Spleen (tissue), 7 donors: Measurements from ENCODE around the gene GRID2.

Experiments used
- POLR2A ChIP-seq, 3 donors: fragments of 450-650 bp; IDR thresholded peaks; one replicate each; pipeline ENCODE4 v1.5.1; 2017; ENCODE audit warnings: antibody characterized with exemption in 3 of 3, mild to moderate bottlenecking in 1 of 3
- TF ChIP-seq, protein P1 (sequence below), 11 experiments: fragments of 200-600 bp in 7 of 11; fragments of 450-650 bp in 4 of 11; sonication (generic) in 4 of 11; IDR thresholded peaks in 8 of 11; conservative IDR thresholded peaks in 3 of 11; 1 replicate in 7 of 11; 2 replicates in 4 of 11; pipeline versions ENCODE4 v1.4.0 to v1.8.0; 2016 to 2021; ENCODE audit warnings: antibody characterized with exemption in 11 of 11, inconsistent platforms in 4 of 11, mild to moderate bottlenecking in 1 of 11
- donor health status: DM: no; HTN: no; CAD: no; lungs with moderate emphysema.
- donor health status: DM: no; HTN: no; CAD: no.
- donor health status: DM: no; HTN: no; CAD: no.

DNA sequence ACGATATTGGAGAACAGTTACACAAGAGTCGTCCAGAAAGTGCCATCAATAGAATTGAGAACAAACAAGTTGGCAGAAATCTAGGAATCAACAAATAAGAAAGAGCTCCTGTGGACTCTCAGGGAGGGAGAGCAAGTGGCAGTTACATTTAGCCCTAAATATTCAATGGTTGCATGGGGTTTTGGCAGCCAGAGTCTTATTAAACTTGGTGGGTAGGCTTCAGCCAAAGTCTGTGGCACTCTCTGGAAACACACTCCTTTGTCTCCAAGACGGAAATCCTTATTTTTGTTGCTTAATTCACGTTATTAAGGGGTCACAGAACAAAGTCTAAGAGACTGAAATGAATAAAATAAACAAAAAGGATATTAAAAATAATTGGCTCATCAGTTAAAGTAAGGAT is 782.6 kb downstream of the GRID2 start:
- TF ChIP-seq, protein P1, sequence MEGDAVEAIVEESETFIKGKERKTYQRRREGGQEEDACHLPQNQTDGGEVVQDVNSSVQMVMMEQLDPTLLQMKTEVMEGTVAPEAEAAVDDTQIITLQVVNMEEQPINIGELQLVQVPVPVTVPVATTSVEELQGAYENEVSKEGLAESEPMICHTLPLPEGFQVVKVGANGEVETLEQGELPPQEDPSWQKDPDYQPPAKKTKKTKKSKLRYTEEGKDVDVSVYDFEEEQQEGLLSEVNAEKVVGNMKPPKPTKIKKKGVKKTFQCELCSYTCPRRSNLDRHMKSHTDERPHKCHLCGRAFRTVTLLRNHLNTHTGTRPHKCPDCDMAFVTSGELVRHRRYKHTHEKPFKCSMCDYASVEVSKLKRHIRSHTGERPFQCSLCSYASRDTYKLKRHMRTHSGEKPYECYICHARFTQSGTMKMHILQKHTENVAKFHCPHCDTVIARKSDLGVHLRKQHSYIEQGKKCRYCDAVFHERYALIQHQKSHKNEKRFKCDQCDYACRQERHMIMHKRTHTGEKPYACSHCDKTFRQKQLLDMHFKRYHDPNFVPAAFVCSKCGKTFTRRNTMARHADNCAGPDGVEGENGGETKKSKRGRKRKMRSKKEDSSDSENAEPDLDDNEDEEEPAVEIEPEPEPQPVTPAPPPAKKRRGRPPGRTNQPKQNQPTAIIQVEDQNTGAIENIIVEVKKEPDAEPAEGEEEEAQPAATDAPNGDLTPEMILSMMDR (IDR thresholded peaks at IDR 0.05 in 8 of 11, conservative IDR thresholded peaks at IDR 0.05 in 3 of 11): no peak
- no peak for TF ChIP-seq POLR2A (IDR thresholded peaks at IDR 0.05)
